UCSD-AML1 (cell line): ENCODE results near the gene OTOP1.
"Not testable (repeated sequence)": the region's sequence is repeated elsewhere in the genome, so short reads cannot be mapped to it uniquely, and the experiment has no call there.

Source experiments
- DNase-seq: peaks from one replicate; lab custom pipeline; 2025; ENCODE audit not compliant: unreplicated experiment; lab: John Stamatoyannopoulos, UW

The OTOP1 gene

DNA sequence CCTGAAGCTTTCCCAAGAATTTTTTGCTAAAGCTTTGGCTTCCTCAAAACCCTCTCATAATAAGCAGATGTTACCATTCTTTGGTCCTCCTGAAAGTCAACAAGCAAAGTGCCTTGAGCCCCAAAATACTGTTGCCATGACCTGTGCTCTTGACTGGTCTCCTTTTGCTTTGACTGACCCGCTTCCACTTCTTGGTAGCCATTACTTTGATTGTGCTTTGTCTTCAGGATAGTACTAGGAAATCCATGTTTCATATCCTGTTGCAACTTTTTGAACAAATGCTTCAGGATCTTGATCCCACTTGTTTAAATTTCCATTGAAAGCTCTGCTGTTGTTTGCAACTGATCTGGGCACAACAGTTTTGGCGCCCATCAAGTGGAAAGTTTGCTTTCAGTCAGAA lies 6.9 kb upstream of the OTOP1 start:
- DNase-seq, result no peak

DNA sequence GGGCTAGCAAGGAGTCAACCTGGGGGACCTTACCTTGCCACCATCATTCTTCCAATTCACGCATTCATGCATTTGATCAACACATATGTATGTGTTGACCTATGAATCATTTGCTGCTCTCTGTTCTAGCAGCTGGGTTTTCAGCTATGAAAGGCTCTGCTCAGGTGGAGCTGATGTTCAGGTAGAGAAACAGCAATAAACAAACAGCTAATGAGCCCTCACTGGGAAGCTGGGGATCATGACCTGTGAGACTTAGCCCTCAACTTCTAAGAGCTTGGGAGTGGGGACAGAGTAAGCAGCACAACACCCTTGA lies 1.6 kb upstream of the OTOP1 start:
- no peak for DNase-seq

DNA sequence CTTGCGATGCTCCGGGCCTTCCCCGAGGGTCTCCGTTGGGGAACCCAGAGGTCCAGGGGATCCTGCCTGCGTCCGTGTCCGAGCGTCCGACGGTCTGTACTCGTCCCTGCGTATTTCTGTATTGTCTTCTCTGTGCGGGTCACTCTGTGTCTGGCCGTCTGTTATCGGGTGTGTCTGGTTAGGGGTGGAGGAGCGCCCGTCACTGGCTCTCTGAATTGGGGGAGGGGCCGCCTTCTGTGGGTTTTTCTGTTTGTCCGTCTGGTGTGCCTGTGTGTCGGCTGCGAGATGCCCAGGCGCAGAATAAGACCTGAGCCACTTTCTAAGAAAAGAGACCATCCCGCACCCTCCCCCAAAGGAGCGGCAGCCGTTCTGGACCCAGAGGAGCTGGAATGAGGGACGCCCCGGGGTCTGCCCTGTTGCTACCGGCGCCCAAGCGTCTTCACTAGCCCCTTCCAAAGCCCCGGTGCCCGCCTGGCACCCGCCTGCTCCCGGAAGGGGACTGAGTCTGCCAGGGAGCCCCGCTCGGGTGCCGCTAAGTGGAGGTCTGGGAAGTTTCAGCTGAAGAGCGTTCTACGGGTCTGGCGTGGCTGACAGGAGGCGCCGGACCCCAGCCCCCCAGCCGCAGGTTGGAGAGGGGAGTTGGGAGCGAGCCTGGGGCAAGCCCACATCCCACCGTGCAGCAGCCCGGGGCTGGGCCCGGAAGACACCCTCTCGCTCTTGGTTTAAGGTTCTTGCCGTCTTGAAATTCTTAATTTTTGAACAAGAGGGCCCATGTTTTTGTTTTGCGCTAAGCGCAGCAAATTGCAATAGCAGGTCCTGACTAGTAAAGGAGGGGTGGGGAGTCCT lies 1.0 kb upstream of the OTOP1 start:
- DNase-seq, result no peak

DNA sequence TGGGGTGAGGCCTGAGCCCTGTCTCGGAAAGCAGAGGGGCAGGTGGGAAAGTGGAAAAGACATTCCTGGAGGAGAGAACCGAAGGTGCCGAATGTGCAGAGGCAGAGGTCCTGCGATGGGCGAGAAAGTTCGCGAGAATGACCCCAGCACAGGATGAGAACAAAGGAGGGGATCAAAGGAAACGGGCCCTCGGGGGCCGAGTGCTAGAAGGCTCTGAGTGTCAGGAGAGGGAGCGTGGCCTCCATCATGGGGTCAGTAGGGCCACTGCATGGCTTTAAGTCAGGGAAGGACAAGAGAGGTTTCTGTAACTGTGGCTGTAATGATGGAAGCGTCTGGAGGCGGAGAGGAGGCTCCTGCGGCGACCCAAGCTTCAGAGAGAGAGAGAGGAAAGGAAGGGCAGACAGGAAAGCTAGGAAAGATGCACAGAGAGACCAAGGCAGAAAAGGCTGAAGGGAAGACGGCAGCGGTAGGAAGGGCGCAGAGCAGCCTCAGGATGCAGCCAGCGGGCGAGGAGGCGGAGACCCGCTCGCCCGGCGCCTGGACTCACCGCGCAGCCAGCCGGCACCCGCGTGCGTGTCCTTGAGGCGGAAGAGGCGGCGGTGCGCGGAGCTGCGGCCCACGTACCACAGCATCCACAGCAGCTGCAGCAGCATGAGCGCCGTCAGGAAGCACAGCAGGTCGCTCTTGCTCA lies 669 bp downstream of the OTOP1 start:
- no peak for DNase-seq

DNA sequence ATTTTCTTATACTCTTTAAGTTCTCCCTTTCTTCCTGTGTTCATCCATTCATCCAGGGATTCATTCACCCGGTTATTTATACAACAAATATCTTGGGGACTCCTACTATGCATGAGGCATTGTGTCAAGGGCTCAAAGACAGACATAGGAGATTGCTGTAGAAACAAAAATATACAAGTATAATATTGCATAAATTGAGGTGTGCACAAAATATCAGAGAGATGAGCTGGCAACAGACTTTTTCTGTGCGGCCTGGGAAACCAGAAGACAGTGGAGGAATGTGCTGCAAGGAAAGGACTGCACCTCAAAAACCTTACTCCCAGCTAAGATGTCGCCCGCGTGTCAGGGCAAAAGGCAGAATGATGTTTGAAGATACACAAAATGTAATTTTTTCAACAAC lies 9.6 kb downstream of the OTOP1 start:
- DNase-seq, result no peak

DNA sequence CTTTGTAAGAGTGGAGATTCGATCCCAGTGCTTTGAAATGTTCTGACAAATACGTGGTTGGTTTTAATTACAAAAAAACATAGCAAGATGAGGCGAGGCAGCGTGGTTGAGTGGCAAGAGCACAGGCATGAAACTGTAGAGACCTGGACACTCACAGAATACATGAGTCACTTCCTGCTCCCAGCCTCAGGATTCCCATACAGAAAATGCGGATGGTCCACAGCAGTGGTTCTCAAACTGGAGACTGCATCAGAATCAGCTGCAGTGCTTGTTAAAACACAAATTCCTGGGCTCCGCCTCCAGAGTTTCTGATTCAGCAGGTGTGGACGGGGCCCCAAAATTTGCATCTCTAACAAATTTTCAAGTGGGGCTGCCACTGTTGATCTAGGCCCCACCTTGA lies 10.1 kb downstream of the OTOP1 start:
- DNase-seq, result no peak

DNA sequence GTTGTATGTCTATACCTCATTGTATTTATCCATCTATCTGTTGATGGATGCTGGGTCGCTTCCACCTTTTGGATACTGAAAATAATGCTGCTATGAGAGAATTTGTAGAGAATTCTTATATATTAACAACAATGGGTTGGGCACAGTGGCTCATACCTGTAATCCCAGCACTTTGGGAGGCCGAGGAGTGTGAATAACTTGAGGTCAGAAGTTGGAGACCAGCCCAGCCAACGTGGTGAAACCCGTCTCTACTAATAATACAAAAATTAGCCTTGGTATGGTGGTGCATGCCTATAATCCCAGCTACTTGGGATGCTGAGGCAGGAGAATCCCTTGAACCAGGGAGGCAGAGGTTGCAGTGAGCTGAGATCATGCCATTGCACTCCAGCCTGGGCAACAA lies 13.1 kb downstream of the OTOP1 start:
- DNase-seq, result not testable (repeated sequence)

DNA sequence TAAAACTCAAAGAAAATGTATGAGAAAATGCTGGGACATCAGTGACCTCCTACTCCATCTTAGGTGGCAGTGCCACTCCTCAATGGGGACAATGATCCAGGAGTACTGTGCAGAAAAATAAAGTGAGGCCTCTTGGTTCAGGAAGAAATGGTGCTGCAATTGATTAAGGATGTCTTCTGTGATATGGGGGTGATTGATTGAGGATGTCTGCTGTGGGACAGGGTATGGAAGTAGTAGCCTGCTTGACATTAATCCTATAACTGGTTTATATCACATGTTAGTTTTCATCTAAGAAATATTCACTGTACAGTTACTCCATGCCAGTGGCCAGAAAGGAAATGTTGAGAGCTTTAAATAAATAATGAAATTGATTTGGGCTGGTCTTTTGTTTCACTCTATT lies 20.5 kb downstream of the OTOP1 start:
- DNase-seq, result no peak

DNA sequence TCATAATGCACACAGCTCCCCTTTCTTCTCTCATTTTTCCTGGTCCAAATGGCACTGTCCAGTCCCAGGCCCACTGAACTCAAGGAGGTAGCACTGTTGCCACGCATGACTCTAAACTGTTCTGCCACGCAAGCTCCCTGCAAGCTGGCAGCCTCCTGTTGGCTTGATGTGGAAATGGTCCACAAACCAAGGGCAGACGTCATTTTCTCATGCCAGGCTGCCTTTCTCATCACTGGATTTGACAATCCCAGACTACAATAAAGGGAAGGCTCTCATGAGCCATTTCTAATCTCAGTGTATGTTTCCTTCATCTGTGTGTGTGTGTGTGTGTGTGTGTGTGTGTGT lies 22.4 kb downstream of the OTOP1 start:
- DNase-seq, result no peak

DNA sequence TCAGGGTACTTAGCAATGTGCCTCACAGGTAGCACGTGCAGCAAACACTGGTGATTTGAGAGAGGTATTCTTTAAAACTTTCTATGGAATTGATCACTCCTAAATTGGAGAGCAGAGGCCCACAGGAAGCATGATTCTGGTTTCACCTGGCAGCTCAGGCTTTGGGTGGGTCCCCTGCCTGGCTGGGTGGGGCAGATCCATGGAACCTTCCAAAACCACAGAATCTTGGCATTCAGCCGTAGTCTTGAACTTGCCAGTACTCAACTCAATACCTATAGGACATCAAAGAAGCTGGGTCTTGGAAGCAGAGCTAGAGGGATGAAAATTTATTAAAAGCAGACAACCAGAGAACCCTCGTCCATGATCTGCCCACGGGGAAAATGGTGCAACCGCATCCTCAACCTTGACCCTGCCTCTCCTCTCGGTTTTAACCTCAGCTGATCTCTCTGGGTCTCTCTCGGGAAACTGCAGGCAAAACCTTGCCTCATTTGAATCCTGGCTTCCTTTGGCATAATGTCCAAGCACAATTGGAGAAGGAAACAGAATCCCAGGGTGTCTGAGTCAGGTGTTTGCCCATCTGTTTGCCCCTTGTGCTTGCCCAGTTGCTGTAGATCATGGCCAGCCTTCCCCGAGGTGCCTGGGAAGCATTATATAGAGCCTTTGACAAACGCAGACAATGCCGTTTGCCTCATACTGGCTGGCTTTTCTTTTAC lies 22.9 kb downstream of the OTOP1 start:
- no peak for DNase-seq

DNA sequence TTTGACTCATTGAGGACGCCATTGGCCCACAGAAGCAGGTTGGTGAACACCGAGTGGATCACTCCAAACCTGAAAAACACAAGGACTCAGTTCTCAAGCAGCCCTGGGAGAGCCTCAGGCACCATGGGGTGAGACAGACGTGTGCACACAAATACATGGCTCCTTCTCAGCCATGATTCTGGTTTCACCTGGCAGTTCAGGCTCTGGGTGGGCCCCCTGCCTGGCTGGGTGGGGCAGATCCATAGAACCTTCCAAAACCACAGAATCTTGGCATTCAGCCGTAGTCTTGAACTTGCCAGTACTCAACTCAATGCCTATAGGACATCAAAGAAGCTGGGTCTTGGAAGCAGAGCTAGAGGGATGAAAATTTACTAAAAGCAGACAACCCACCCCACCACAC lies 24.2 kb downstream of the OTOP1 start:
- no peak for DNase-seq

DNA sequence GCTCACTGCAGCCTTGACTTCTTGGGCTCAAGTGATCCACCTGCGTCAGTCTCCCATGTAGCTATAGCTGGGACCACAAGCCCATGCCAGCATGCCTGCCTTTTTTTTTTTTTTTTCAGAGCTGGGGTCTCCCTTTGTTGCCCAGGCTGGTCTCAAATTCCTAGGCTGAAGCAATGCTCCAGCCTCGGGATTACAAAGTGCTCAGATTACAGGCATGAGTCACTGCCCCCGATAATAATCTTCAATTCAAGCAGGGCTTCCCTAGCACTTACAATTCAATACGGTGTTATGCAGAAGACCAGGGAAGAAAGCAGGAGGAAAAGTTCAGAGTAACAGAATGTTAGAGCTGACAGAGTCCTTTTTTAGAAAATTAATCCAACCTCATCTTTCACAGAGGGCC lies 26.1 kb downstream of the OTOP1 start:
- DNase-seq, result no peak

DNA sequence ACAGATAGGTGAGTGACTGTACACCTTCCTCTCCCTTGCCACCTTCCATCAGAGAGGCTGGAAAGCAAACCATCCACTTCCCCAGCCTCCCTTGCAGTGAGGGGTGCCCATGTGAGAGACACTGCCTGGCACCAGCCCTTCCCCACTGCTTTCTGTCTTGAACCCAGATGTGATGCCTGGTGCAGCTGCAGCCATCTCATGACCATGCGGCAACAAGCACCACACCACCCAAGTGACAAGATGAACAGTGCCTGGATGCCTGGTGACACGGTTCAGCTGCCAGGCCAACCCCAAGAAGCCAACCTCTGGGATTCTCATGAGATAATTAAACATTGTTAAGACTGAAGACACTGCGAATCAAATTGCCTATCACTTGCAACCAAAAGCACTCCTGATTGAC lies 31.4 kb downstream of the OTOP1 start:
- DNase-seq, result no peak

DNA sequence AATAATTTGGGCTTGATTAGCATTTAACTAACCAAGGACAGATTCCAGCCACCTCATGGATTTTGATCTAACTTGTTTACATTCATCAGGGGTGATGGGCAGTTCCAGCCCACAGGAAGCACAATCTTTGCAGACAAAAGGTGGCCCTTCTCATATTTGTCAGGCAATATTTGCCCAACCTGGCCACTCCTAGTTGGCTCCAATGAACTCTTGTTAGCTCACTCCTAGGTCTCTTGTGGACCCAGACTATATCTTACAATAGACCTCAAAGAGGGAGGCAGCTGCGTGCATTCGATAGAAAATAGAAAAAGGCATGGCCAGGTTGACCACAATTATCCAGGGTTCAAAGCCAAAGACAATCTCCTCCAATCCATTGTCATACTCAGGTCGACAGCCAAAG lies 38.2 kb downstream of the OTOP1 start:
- not testable (repeated sequence) for DNase-seq

DNA sequence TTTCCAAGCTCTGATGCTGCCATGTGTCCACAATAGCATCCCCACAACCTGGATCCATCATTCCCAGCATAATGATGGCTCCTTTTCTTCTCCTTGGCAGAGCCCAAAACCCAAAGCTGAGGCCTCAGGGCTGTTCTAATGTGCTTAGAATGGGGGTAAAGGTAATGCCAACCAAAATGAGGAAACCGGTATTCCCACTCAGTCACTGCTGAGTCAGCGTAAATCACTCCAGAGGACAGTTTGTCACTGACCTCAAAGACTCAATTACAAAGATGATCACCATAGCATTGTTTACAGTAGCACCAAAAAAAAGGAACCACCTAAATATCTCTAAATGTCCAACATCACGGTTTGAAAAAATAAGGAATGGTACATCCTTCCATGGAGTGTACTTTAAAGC lies 41.2 kb downstream of the OTOP1 start:
- DNase-seq, result no peak

DNA sequence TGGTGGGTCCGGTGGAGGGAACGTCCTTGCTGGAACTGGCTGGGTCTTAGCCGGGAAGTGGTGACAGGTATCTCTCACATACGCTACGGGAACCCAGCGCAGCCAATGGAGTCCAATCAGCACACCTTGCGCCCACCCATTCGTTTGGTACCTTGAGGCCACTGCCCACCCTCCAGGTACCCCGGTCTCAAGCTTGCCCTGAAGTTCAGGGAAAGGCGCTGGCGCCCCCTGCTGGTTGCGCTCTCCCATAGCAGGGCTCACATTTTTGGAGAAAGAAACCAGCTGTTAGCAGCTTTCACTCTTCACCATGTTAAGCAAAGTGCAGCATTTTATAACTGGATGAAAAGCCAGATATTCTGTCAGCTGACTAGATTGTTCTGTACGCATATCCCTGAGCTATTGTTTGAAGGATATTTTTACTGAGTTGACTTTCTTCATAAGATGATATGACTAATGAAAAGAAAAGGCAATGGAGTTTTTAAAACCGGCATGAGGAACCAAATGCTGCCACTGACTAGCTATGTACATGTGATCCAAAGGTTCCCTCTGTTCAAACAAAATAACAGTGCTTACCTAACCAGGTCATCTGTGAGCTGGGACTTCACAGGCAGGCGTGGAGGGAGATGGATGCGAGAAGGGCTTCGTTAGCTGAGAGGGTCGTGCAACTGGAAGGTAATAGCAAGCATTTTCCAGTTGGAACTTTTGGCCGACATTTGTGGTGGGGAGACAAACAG lies 43.7 kb downstream of the OTOP1 start:
- peak; percentile 27 for DNase-seq

DNA sequence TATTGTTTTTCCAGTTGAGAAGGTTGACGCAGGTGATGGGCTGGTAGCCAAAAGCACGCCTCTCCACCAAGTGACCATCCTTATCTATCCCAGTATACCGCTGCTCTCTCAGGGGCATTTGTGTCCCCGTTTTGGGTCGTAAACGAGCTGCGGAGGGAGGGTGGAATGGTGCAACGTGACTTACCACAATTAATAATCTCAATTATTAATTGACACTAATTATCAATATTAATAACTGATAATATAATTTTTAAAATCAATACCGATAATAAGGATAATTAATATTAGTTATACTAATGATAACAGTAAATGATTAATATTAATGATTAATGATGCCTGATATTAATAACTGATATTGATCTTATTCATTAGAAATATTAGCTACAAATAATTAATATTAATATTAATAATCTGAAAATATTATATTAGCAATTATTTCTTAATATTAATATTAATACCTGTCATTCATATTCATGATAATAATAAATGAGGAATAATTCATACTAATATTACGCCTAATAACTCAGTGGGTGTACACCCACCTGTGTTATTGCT lies 56.1 kb downstream of the OTOP1 start:
- no peak for DNase-seq

DNA sequence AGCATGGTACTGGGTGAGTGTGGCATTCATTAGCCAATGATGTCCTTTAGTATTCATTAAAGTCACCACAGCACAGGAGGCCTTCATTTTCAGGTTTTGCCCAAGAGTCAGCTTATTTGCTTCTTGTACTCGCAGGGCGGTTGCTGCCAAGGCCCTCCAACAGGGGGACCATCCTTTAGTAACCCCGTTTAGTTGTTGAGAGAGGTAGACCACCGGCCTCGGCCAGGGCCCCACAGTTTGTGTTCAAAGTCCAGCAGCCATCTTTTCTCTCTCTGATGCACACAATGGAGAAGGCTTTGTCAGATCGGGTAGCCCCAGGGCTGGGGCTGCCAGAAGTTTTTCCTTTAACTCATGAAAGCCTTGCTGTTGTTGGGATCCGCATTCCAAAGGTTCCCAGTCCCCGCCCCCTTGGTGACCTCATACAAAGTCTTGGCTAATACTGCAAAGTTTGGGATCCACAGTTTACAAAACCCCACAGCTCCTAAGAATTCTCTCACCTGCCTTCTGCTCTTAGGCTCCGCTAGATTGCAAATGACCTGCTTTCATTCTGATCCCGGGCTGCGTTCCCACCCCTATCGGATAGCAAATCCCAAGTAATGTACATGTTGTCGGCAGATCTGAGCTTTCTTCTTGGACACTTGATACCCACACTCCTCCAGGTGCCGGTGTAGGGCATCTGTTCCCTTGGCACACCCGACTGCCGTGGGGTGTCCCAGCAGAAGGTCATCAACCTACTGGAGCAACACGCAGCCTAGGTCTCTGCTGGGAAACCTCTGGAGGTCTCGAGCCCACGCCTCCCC lies 58.5 kb downstream of the OTOP1 start:
- DNase-seq, result not testable (repeated sequence)

DNA sequence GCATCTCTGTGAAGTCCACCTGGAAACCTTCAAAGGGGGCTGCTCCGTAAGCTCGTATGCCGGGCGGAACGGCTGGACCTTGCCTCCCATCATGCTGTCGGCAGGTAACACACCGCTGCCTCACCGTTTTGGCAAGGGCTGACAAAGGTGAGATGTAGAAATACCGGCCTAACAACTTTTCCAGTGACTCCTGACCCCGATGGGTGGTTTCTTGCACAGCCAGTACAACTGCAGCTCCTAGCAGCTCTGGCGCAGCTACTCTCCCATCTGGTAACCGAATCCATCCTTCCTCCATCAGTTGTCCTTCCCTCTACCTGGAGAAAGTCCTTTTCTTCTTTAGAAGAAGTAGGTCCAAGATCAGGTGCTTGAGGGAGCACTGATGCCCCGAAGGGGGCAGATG lies 59.7 kb downstream of the OTOP1 start:
- DNase-seq, result not testable (repeated sequence)

DNA sequence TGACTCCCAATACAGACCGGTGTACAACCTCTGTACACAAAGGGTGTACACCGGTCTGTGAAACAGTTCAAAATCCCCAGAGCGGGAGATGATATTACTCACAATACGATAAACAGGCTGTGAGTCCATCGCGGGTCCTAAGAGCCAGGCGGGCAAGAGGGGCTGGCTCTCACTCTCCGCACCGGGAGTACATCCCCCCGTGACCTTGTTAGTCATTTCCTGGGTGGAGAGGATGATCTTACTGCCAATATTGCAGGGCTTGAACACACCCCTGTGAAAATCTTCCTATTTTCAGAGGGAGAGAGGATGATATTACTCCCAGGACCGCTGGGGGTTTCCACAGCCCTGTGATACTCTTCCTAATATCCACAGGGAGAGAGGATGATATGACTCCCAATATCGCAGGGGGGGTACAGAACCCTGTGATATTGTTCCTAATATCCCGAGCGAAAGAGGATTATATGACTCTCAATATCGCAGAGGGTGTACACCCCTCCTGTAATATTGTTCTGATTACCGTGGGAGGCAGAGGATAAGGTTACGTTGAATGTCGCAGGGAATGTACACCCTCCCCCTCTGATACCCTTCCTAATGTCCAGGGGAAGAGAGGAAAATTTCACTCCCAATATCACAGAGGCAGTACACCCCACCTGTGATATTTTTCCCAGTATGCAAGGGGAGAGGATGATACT lies 60.9 kb downstream of the OTOP1 start:
- DNase-seq, result not testable (repeated sequence)
